Panc1 (cell line): ENCODE data around the gene NPDC1. TPM values are rescaled to one million over a fixed set of nuclear protein-coding genes. Genes with fewer than 3 reads are reported as not detected.
A peak's percentile ranks its signal among the peaks of the same experiment; 100 is the strongest.

Source experiments
- ATAC-seq: fragments of 200-7000 bp; cut with Tn5 transposase; 2 replicates; pipeline ENCODE4 v1.9.1; 2020; ENCODE audit warnings: mild to moderate bottlenecking, moderate library complexity
- BruUV-seq: library from RNA; stranded (reverse); fragments of 400-500 nt; replicated peaks from 2 replicates; lab custom pipeline; 2021; lab: Mats Ljungman, UMichigan
- CTCF ChIA-PET: fragments of 300-600 bp; sonication (Branson Sonifier 250); formaldehyde crosslinking; loops from one replicate; lab custom pipeline; 2022; ENCODE audit warnings: antibody characterized with exemption; lab: Charles Lee
- POLR2A ChIA-PET: fragments of 300-600 bp; sonication (Branson Sonifier 250); formaldehyde crosslinking; loops from one replicate; lab custom pipeline; 2022; ENCODE audit warnings: antibody characterized with exemption; lab: Charles Lee
- DNase-seq: peaks from one replicate; pipeline ENCODE4 v3.0.0-alpha.2; 2010; ENCODE audit warnings: low read depth, low spot score
- H3K27ac ChIP-seq: 2 replicates; pipeline ENCODE4 v1.5.1; 2011; ENCODE audit warnings: mild to moderate bottlenecking, low read length, inconsistent platforms
- H3K27me3 ChIP-seq: fragments of 200-500 bp; sonication (Bioruptor generic); 2 replicates; pipeline ENCODE4 v1.6.0; 2014; ENCODE audit warnings: low read length, inconsistent platforms; ENCODE audit not compliant: control insufficient read depth, insufficient read depth
- H3K36me3 ChIP-seq: fragments of 200-500 bp; sonication (Bioruptor generic); 2 replicates; pipeline ENCODE4 v1.5.1; 2014; ENCODE audit warnings: inconsistent platforms, mild to moderate bottlenecking, low read length, moderate library complexity; ENCODE audit not compliant: control insufficient read depth, insufficient read depth
- H3K4me1 ChIP-seq: 2 replicates; pipeline ENCODE4 v1.5.1; 2011; ENCODE audit warnings: inconsistent platforms, mild to moderate bottlenecking, low read length, moderate library complexity; ENCODE audit not compliant: control insufficient read depth, insufficient read depth
- H3K4me3 ChIP-seq, 2 experiments: 2 replicates each; pipeline ENCODE4 v1.5.1; 2011 to 2012; ENCODE audit warnings: low read depth in 2 of 2, low read length in 2 of 2, mild to moderate bottlenecking in 2 of 2, inconsistent platforms in 1 of 2, moderate library complexity in 1 of 2
- H3K9me3 ChIP-seq: fragments of 200-500 bp; sonication (Bioruptor generic); 2 replicates; pipeline ENCODE4 v1.5.1; 2014; ENCODE audit warnings: low read depth, mild to moderate bottlenecking, inconsistent platforms, low read length, moderate library complexity; ENCODE audit not compliant: control insufficient read depth, insufficient read depth
- CTCF ChIP-seq: fragments of 450-650 bp; IDR thresholded peaks from 2 replicates; pipeline ENCODE4 v1.5.1; 2017; ENCODE audit warnings: mild to moderate bottlenecking
- POLR2AphosphoS5 ChIP-seq: IDR thresholded peaks from 2 replicates; pipeline ENCODE4 v1.6.1; 2012; ENCODE audit warnings: mild to moderate bottlenecking, low read depth, low read length, moderate library complexity
- REST ChIP-seq, 2 experiments: IDR thresholded peaks; 2 replicates each; pipeline ENCODE4 v1.6.1; 2011 to 2012; ENCODE audit warnings: low read depth in 2 of 2, control low read depth in 1 of 2, low read length in 1 of 2, mild to moderate bottlenecking in 1 of 2, moderate library complexity in 1 of 2; ENCODE audit not compliant: insufficient read depth in 1 of 2
- SIN3A ChIP-seq: IDR thresholded peaks from 2 replicates; pipeline ENCODE4 v1.6.1; 2012; ENCODE audit warnings: low read depth, mild to moderate bottlenecking, low read length, moderate library complexity, borderline replicate concordance; ENCODE audit not compliant: insufficient read depth
- TCF7L2 ChIP-seq: IDR thresholded peaks from 2 replicates; pipeline ENCODE4 v1.6.1; 2011; ENCODE audit warnings: mild to moderate bottlenecking, low read depth, low read length, inconsistent platforms
- in situ Hi-C: cut with HindIII; loops from 2 replicates; pipeline ENCODE4 v1.10.0; 2016; ENCODE audit warnings: low sequenced_read_pairs, low pct_unique_long_range_greater_than_20kb
- intact Hi-C: fragments of 100-400 bp; cut with micrococcal nuclease; formaldehyde crosslinking; loops from one replicate; pipeline ENCODE4 v1.10.0; 2022; ENCODE audit not compliant: unreplicated experiment
- total RNA-seq: library from RNA; stranded (reverse); gene quantifications from one replicate; pipeline ENCODE4 v1.2.1, GENCODE V29; 2021; ENCODE audit not compliant: unreplicated experiment

NPDC1 gene
- total RNA-seq, 1 experiment from 2014 or later = 43.5 TPM

GRCh38 chr9:137070906-137071275 lies 24.9 kb upstream of the NPDC1 start:
- ATAC-seq (peak; percentile 42), DNase-seq (no peak)
- Histone ChIP-seq H3K27ac (peak overlapping the region; percentile 66), H3K36me3 (no peaks in the 10 kb centered on the region; the same call in 1 of the 2 replicates), H3K4me1 (peaks cover 2% of the 10 kb centered on the region; the same call in 1 of the 2 replicates), H3K9me3 (no peaks in the 10 kb centered on the region), H3K27me3 (no peaks in the 10 kb centered on the region), H3K4me3 (peak overlapping the region; percentile 53)
- intact Hi-C loops = no loop called here
- no TSS peak for BruUV-seq
- in situ Hi-C loops = no loop called here
- ChIA-PET CTCF (interaction anchor here (0.6 to 1.0 kb wide), 2 partner anchors 12 to 195 kb away, joined by 3 to 4 read pairs; no protein-coding TSS in a partner anchor), POLR2A (interaction anchor here (0.6 kb wide), 1 partner anchor 369 kb away, joined by 8 read pairs; no protein-coding TSS in a partner anchor)
- TF ChIP-seq SIN3A (no peak), CTCF (no peak), POLR2AphosphoS5 (no peak)

- Histone ChIP-seq H3K27ac (peak within 1 kb of the TSS; percentile 66), H3K4me3 (peak within 1 kb of the TSS; percentile 53), H3K9me3 (no peaks in the 10 kb centered on the region), H3K4me1 (peaks cover 2% of the 10 kb centered on the region; the same call in 1 of the 2 replicates), H3K27me3 (no peaks in the 10 kb centered on the region), H3K36me3 (no peaks in the 10 kb centered on the region; the same call in 1 of the 2 replicates)
- peak; percentile 89 for ATAC-seq
- no TSS peak for BruUV-seq
- DNase-seq = no peak
- in situ Hi-C loops = no loop called here
- TF ChIP-seq TCF7L2 = no peak
- TF ChIP-seq REST (IDR thresholded peaks at IDR 0.05; ENCODE audit: insufficient read depth in 1 of 2, low read depth in 2 of 2, low read length in 1 of 2) = no peak
- no peak for TF ChIP-seq POLR2AphosphoS5
- no peak for TF ChIP-seq CTCF
- no peak for TF ChIP-seq SIN3A
- CTCF ChIA-PET = interaction anchor here (0.6 to 1.0 kb wide), 2 partner anchors 13 to 194 kb away, joined by 3 to 4 read pairs; no protein-coding TSS in a partner anchor
- POLR2A ChIA-PET = interaction anchor here (0.6 kb wide), 1 partner anchor 369 kb away, joined by 8 read pairs; no protein-coding TSS in a partner anchor
- intact Hi-C loops = no loop called here
Observed at GRCh38 chr9:137070201-137070905, 24.4 kb upstream of the NPDC1 start, which contains the start of gene SAPCD2. TSS of gene SAPCD2 (minus strand) at chr9:137070557. CDS start at chr9:137070460, 97 bp downstream.
